ENCODE measurements around the gene KDM4F.

GRCh38 chr11:95074792-95075563 is 25.8 kb downstream of the KDM4F start:
- no peak for TF ChIP-seq GATA2 (IDR thresholded peaks at IDR 0.05; ENCODE audit: low read depth, low read length)
- no peak for TF ChIP-seq GATA3 (IDR thresholded peaks at IDR 0.05; ENCODE audit: low read depth, low read length)

Measured in SH-SY5Y (cell line).